Heart left ventricle (tissue), 16 donors: Measurements from ENCODE around the gene CAMTA1. TPM values are rescaled to one million over a fixed set of nuclear protein-coding genes. Genes with fewer than 3 reads are reported as not detected.

Experiments used
- ATAC-seq, 4 donors: fragments of 200-7000 bp; cut with Tn5 transposase; one replicate each; pipeline ENCODE4 v1.9.1; 2020 to 2022; ENCODE audit warnings: moderate library complexity in 4 of 4, mild to moderate bottlenecking in 3 of 4, moderate number of reproducible peaks in 1 of 4
- DNase-seq, 5 donors: peaks; one replicate each; pipeline ENCODE4 v3.0.0-alpha.2; 2020
- H3K27ac ChIP-seq, 12 donors: fragments of 200-600 bp; sonication (generic) in 4 of 12; one replicate each; pipeline versions ENCODE4 v1.5.0 to v1.8.0; 2016 to 2022; ENCODE audit warnings: mild to moderate bottlenecking in 2 of 12
- H3K27me3 ChIP-seq, 9 donors: fragments of 200-600 bp; sonication (generic) in 2 of 9; one replicate each; pipeline versions ENCODE4 v1.5.1 to v1.8.0; 2016 to 2022; ENCODE audit warnings: mild to moderate bottlenecking in 3 of 9
- H3K36me3 ChIP-seq, 9 donors: fragments of 200-600 bp; sonication (generic) in 2 of 9; one replicate each; pipeline versions ENCODE4 v1.5.0 to v1.8.0; 2018 to 2022; ENCODE audit warnings: mild to moderate bottlenecking in 2 of 9
- H3K4me1 ChIP-seq, 12 donors: fragments of 200-600 bp; sonication (generic) in 4 of 12; one replicate each; pipeline versions ENCODE4 v1.5.0 to v1.8.0; 2016 to 2022; ENCODE audit warnings: mild to moderate bottlenecking in 3 of 12
- H3K4me3 ChIP-seq, 12 donors: fragments of 200-600 bp; sonication (generic) in 4 of 12; one replicate each; pipeline versions ENCODE4 v1.5.0 to v1.8.0; 2017 to 2022; ENCODE audit warnings: mild to moderate bottlenecking in 9 of 12, moderate library complexity in 4 of 12
- H3K9me3 ChIP-seq, 12 donors: fragments of 200-600 bp; sonication (generic) in 4 of 12; one replicate each; pipeline versions ENCODE4 v1.5.0 to v1.8.0; 2016 to 2022; ENCODE audit warnings: mild to moderate bottlenecking in 1 of 12
- CTCF ChIP-seq, 12 donors: fragments of 200-600 bp; sonication (generic) in 4 of 12; IDR thresholded peaks; one replicate each; pipeline versions ENCODE4 v1.5.0 to v1.8.0; 2018 to 2022; ENCODE audit warnings: antibody characterized with exemption in 12 of 12, mild to moderate bottlenecking in 5 of 12
- POLR2A ChIP-seq, 2 donors: fragments of 450-650 bp; IDR thresholded peaks; one replicate each; pipeline ENCODE4 v1.6.1; 2017; ENCODE audit warnings: antibody characterized with exemption in 2 of 2, mild to moderate bottlenecking in 2 of 2, moderate library complexity in 2 of 2
- WGBS, 4 donors: extraction: QIAGEN DNeasy Blood & Tissue Kit in 2 of 4; methylation state at CpG; one replicate each; pipeline versions ENCODE4 v1.1.5 to v1.1.7; 2013 to 2018; 5-methylcytosine and 5-hydroxymethylcytosine counted together
- intact Hi-C, 10 donors: fragments of 100-400 bp; cut with DNase I; formaldehyde crosslinking; loops; one replicate each; pipeline versions ENCODE4 v1.11.1 to v1.14.2; 2022
- polyA plus RNA-seq, 2 donors: library from polyadenylated mRNA; stranded (reverse); fragments of 200-250 nt; gene quantifications; one replicate each; pipeline ENCODE4 v1.2.3, GENCODE V29; 2013
- total RNA-seq, 9 donors: library from RNA; depleted of rRNA in 2 of 9; stranded (reverse); fragments of >200 nt in 2 of 9; fragmentation: NEBNext Ultra II Directional in 3 of 9; extraction: Animal tissue kit (Norgen Biotek cat#: 25700) in 3 of 9; gene quantifications; one replicate each; pipeline versions ENCODE4 v1.1.0 to v1.2.4, GENCODE V29; 2016 to 2023
- donor health status: ischemic (EF 13 %, LVEDD 7.1; RV severe dilation, severe dysfunction).
- donor health status: healthy with polysubstance abuse.
- donor health status: DM: no; HTN: yes; CAD: no.
- donor health status: DM: no; HTN: no; CAD: no.
- donor health status: ischemic (EF 25% LVEDD 6.9; RV normal size, moderate dysfunction).
- donor health status: ischemic (EF 25% LVEDD 5.7; RV mildly dilated, moderate dysfunction).
- donor health status: healthy.
- donor health status: DM: yes; HTN: yes; CAD: no.
- donor health status: ischemic (EF 35%, LVEDD 5.7; RV mildly dilated, moderate dysfunction).
- donor health status: nonischemic (EF 11% LVEDD 7.7; RV severe dilation, severe dysfunction).
- donor health status: DM: yes; HTN: yes; CAD: no.
- donor health status: PGD.
- donor health status: ischemic (EF 29% LVEDD 5.4; RV normal size, mild dysfunction).
- donor health status: nonischemic (EF 23%, LVEDD 6.1; RV moderate dilation, normal function).

The CAMTA1 gene
- total and polyA plus RNA-seq, 11 donors: 114 to 303 (median 137) TPM

DNA sequence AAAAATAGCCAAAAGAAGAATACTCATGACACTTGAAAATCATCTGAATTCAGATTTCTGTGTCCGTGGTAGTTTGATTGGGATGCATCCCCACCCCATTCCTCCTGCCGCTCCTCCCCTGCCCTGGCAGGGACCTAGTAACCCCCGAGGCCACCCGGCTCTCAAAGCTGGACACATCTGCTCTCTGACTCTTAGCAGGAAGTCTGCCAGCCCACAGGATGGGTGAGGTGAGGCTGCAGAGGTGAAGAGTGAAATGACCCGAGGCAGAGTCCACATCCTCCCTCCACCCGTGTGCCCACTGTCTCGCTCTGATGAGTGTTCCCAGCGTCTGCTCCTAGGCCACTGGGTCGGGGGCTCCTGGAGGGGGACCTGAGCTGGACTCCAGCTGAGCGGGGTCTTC lies 677.4 kb downstream of the CAMTA1 start:
- 60 to 81% (median 76%) methylated on average over 9 to 10 of the region's 10 CpGs for WGBS, 4 donors
- TF ChIP-seq CTCF (IDR thresholded peaks at IDR 0.05) (no peak), POLR2A (IDR thresholded peaks at IDR 0.05) (no peak)
- H3K36me3 ChIP-seq: no peaks in the 10 kb centered on the region
- intact Hi-C loops: loop anchor here in 1 of 10 donors (10.0 kb wide), 1 partner anchor 102 kb away; no protein-coding TSS in a partner anchor
- ATAC-seq: no peak
- H3K9me3 ChIP-seq: no peaks in the 10 kb centered on the region
- H3K4me3 ChIP-seq: no peak overlapping the region
- no peaks in the 10 kb centered on the region for H3K4me1 ChIP-seq
- no peak overlapping the region for H3K27ac ChIP-seq
- DNase-seq: no peak
- H3K27me3 ChIP-seq: no peaks in the 10 kb centered on the region

DNA sequence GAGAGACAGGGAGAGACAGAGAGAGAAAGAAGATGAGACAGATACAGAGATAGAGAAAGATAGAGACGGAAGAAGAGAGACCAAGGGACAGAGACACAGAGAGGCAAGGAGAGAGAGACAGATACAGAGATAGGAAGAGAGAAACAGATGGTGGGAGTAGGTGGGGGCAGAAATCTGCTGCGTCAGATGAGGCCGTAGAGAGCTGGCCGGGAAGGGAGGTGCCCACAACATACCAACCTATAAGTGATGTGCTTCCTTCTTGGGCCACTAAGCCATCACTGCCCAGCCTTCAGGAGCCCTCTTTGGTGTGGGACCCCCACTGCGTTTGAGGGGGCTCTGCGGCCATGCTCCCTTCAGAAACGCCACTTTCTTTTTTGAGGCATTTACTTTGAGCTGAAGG lies 678.3 kb downstream of the CAMTA1 start:
- no peaks in the 10 kb centered on the region for H3K4me1 ChIP-seq
- H3K36me3 ChIP-seq: no peaks in the 10 kb centered on the region
- intact Hi-C loops: loop anchor here in 1 of 10 donors (10.0 kb wide), 1 partner anchor 101 kb away; no protein-coding TSS in a partner anchor
- no peaks in the 10 kb centered on the region for H3K9me3 ChIP-seq
- TF ChIP-seq POLR2A (IDR thresholded peaks at IDR 0.05) (no peak), CTCF (IDR thresholded peaks at IDR 0.05) (no peak)
- H3K27me3 ChIP-seq: no peaks in the 10 kb centered on the region
- no peak overlapping the region for H3K27ac ChIP-seq
- DNase-seq (no peak), ATAC-seq (no peak)
- 85 to 92% (median 89%) methylated on average over 7 of the region's 7 CpGs for WGBS, 4 donors
- H3K4me3 ChIP-seq: no peak overlapping the region

- no peaks in the 10 kb centered on the region for H3K9me3 ChIP-seq
- DNase-seq (no peak), ATAC-seq (no peak)
- peaks cover 0 to 6% (median 0%) of the 10 kb centered on the region in 12 donors for H3K4me1 ChIP-seq
- H3K36me3 ChIP-seq: no peaks in the 10 kb centered on the region
- H3K4me3 ChIP-seq: no peak overlapping the region
- 85 to 94% (median 89%) methylated on average over 12 of the region's 12 CpGs for WGBS, 4 donors
- no peaks in the 10 kb centered on the region for H3K27me3 ChIP-seq
- no peak overlapping the region for H3K27ac ChIP-seq
- intact Hi-C loops: loop anchor here in 2 of 10 donors (5.0 to 10.0 kb wide), 2 partner anchors 98 to 100 kb away; no protein-coding TSS in a partner anchor
- no peak for TF ChIP-seq CTCF (IDR thresholded peaks at IDR 0.05)
- no peak for TF ChIP-seq POLR2A (IDR thresholded peaks at IDR 0.05)
These were observed 679.5 kb downstream of the CAMTA1 start for GRCh38 chr1:7464736-7465135.

DNA sequence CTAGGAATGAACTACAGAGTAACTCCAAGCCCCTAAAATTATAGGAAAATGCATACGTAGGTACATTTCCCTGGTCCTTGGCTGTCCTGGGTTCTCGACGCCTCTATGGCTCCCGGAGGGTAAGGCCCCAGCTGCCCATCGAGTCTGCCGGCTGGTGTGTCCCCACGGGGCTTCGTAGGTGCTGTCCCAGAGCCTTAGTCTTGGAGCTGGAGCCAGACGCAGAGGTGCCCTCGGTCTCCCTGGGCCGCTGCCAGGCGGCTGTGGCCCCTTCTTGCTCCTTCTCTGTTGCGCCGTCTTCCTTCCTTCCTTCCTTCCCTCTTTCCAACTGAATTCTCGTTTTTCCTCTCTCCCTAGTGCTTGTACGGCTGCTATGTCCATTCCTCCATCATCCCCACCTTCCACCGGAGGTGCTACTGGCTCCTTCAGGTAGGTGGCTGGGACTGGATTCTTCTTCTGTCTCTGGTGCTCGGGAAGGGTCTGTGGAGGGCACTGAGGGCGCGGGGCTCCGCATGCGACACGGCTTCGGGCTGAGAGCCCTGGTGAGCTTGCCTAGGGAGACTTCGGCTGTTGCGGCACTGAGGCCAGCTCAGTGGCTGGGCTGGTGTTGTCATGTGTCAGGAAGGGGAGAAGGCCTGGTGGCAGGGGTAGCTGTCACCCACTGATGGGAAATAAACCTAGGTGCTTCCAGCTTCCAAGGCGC lies 682.4 kb downstream of the CAMTA1 start:
- ATAC-seq (no peak), DNase-seq (no peak)
- 92 to 95% (median 93%) methylated on average over 23 to 27 of the region's 27 CpGs for WGBS, 4 donors
- H3K27me3 ChIP-seq: no peaks in the 10 kb centered on the region
- peaks cover 0 to 14% (median 7%) of the 10 kb centered on the region in 12 donors for H3K4me1 ChIP-seq
- intact Hi-C loops: loop anchor here in 2 of 10 donors (5.0 to 10.0 kb wide), 2 partner anchors 95 to 97 kb away; no protein-coding TSS in a partner anchor
- no peak overlapping the region for H3K4me3 ChIP-seq
- H3K9me3 ChIP-seq: no peaks in the 10 kb centered on the region
- TF ChIP-seq CTCF (IDR thresholded peaks at IDR 0.05): no peak
- no peak for TF ChIP-seq POLR2A (IDR thresholded peaks at IDR 0.05)
- H3K36me3 ChIP-seq: no peaks in the 10 kb centered on the region
- H3K27ac ChIP-seq: no peak overlapping the region
